NT2/D1 (cell line): ENCODE results near the gene AFAP1L1.

Source experiments
- SUZ12 ChIP-seq: IDR thresholded peaks from 2 replicates; pipeline ENCODE4 v1.6.1; 2011; ENCODE audit not compliant: insufficient read length, insufficient read depth; ENCODE audit errors: extremely low read depth
- YY1 ChIP-seq: IDR thresholded peaks from 2 replicates; pipeline ENCODE4 v1.6.1; 2011; ENCODE audit not compliant: insufficient read length, insufficient read depth

DNA sequence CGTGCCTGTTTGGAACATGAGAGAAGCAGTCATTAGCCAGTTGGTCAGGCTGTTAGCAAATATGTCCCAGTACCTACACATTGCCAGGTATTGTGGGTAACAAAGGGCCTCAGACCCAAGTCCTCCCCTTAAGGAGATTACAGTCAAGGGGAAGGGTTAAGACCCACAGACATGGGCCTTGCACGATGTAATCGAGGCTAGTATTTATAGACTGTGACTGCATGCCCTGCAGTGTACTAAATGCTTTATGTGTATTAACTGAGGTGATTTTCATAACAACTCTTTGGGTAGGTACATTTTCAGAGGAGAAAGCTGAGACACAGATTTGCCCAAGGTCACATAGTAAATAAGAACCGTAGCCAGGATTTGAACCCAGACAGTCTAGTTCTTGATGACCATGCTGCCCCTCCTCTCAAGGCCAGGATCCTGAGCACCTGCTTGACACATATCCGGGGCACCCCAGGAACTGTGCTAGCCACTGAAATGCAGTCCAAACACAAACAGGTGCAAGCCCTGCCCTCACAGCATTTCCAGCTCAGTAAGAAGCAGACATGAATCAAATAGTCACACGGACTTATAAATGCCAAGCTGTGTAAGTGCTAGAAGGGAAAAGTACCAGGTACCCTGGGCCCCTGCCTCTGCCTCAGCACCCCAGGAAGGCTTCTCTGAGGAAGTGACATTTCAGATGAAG lies 41.6 kb downstream of the AFAP1L1 start:
- TF ChIP-seq YY1: no peak
- no peak for TF ChIP-seq SUZ12
